Peyer's patch (tissue), 4 donors: ENCODE measurements around the gene PLA2G4B.

ENCODE experiments used
- CTCF ChIP-seq, 6 experiments: fragments of 450-650 bp in 4 of 6; fragments of 200-600 bp in 2 of 6; sonication (generic) in 1 of 6; IDR thresholded peaks; one replicate each; pipeline ENCODE4 v1.5.1; 2017 to 2019; ENCODE audit warnings: antibody characterized with exemption in 6 of 6, mild to moderate bottlenecking in 3 of 6, moderate library complexity in 1 of 6
- POLR2A ChIP-seq, 2 donors: fragments of 450-650 bp; IDR thresholded peaks; one replicate each; pipeline ENCODE4 v1.5.1; 2017; ENCODE audit warnings: antibody characterized with exemption in 2 of 2, mild to moderate bottlenecking in 2 of 2, moderate library complexity in 2 of 2

GRCh38 chr15:41841131-41841530 is 2.5 kb downstream of the PLA2G4B start:
- TF ChIP-seq CTCF (IDR thresholded peaks at IDR 0.05) (no peak), POLR2A (IDR thresholded peaks at IDR 0.05) (no peak)
